HG03060 (cell line): ENCODE results near the gene FA2H.
"Not testable (repeated sequence)": the region's sequence is repeated elsewhere in the genome, so short reads cannot be mapped to it uniquely, and the experiment has no call there.

Experiments used
- ATAC-seq: cut with Tn5 transposase; IDR thresholded peaks from one replicate; pipeline ENCODE4 v1.9.1; 2021; ENCODE audit warnings: low read depth, moderate number of reproducible peaks; ENCODE audit not compliant: unreplicated experiment

The FA2H gene

GRCh38 chr16:74774223-74775139, at the start of gene FA2H:
Gene FA2H (minus strand): TSS chr16:74774820. CDS start chr16:74774755, 65 bp downstream.
- peak; percentile 38 for ATAC-seq

GRCh38 chr16:74817851-74818250, 43.2 kb upstream of the FA2H start:
- ATAC-seq, result no peak

- peak; percentile 73 for ATAC-seq
These were observed 38.6 kb upstream of the FA2H start for GRCh38 chr16:74813109-74813641.

GRCh38 chr16:74811911-74812310, 37.3 kb upstream of the FA2H start:
- no peak for ATAC-seq

- ATAC-seq, result not testable (repeated sequence)
These were observed 36.6 kb upstream of the FA2H start for GRCh38 chr16:74811216-74811615.

GRCh38 chr16:74807052-74807646, 32.5 kb upstream of the FA2H start:
- ATAC-seq, result no peak

- no peak for ATAC-seq
These were observed 25.7 kb upstream of the FA2H start for GRCh38 chr16:74800216-74800871.

- no peak for ATAC-seq
These were observed 22.8 kb upstream of the FA2H start for GRCh38 chr16:74797414-74797813.

- ATAC-seq, result no peak
These were observed 20.5 kb upstream of the FA2H start for GRCh38 chr16:74795104-74795503.

- ATAC-seq, result no peak
These were observed 20.0 kb upstream of the FA2H start for GRCh38 chr16:74794668-74795067.

- no peak for ATAC-seq
These were observed 19.0 kb upstream of the FA2H start for GRCh38 chr16:74793571-74793970.

GRCh38 chr16:74792225-74792624, 17.6 kb upstream of the FA2H start:
- ATAC-seq, result no peak

- not testable (repeated sequence) for ATAC-seq
These were observed 17.1 kb upstream of the FA2H start for GRCh38 chr16:74791749-74792148.

- no peak for ATAC-seq
These were observed 13.5 kb upstream of the FA2H start for GRCh38 chr16:74788108-74788507.

- ATAC-seq, result no peak
These were observed 10.4 kb upstream of the FA2H start for GRCh38 chr16:74785031-74785430.

GRCh38 chr16:74778646-74779045, 4.0 kb upstream of the FA2H start:
- ATAC-seq, result no peak

GRCh38 chr16:74776926-74777325, 2.3 kb upstream of the FA2H start:
- no peak for ATAC-seq

- ATAC-seq, result no peak
These were observed 635 bp upstream of the FA2H start for GRCh38 chr16:74775255-74775654.

- no peak for ATAC-seq
These were observed 986 bp downstream of the FA2H start for GRCh38 chr16:74773446-74774222.

- peak; percentile 67 for ATAC-seq
These were observed 2.8 kb downstream of the FA2H start for GRCh38 chr16:74771656-74772315.
